GM21576 (cell line): ENCODE measurements around the gene FMNL1.

Experiments used
- ATAC-seq: cut with Tn5 transposase; IDR thresholded peaks from one replicate; pipeline ENCODE4 v1.9.1; 2021; ENCODE audit warnings: mild to moderate bottlenecking, moderate library complexity; ENCODE audit not compliant: unreplicated experiment

The FMNL1 gene

DNA sequence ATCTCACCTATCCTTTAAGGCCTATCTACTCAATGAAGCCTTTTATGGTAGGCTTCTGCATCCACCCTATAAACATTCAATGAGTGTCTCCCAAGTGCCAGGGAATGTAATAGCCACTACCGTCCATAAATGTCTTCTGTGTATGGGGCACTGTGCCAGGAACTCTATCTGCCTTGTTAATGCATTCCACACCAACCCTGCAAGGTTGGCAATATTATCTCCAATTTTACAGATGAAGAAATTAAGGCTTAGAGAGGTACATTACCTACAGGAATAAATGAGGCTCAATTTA, 75.1 kb downstream of the FMNL1 start:
- ATAC-seq, result no peak
